HG03565 (cell line): Measurements from ENCODE around the gene RAET1L.
"Not testable (repeated sequence)": the region's sequence is repeated elsewhere in the genome, so short reads cannot be mapped to it uniquely, and the experiment has no call there.

Source experiments
- ATAC-seq: cut with Tn5 transposase; IDR thresholded peaks from one replicate; pipeline ENCODE4 v1.9.1; 2021; ENCODE audit warnings: mild to moderate bottlenecking, moderate library complexity; ENCODE audit not compliant: unreplicated experiment

The RAET1L gene

GRCh38 chr6:150017186-150017521, 8.2 kb downstream of the RAET1L start:
- ATAC-seq: not testable (repeated sequence)

GRCh38 chr6:150016324-150017185, 8.8 kb downstream of the RAET1L start:
- peak; percentile 81 for ATAC-seq

GRCh38 chr6:150015281-150016001, 9.9 kb downstream of the RAET1L start:
- not testable (repeated sequence) for ATAC-seq

- not testable (repeated sequence) for ATAC-seq
Measured at GRCh38 chr6:150014623-150015280, 10.6 kb downstream of the RAET1L start.

GRCh38 chr6:150013785-150014622, 11.3 kb downstream of the RAET1L start:
- ATAC-seq: not testable (repeated sequence)

- not testable (repeated sequence) for ATAC-seq
Measured at GRCh38 chr6:150012846-150013784, 12.2 kb downstream of the RAET1L start.

GRCh38 chr6:150008588-150008987, 16.7 kb downstream of the RAET1L start:
- no peak for ATAC-seq

- ATAC-seq: no peak
Measured at GRCh38 chr6:150006961-150007464, 18.3 kb downstream of the RAET1L start.

- ATAC-seq: no peak
Measured at GRCh38 chr6:150005761-150006651, 19.3 kb downstream of the RAET1L start.

- peak; percentile 50 for ATAC-seq
Measured at GRCh38 chr6:150004783-150005717, 20.3 kb downstream of the RAET1L start.

- ATAC-seq: no peak
Measured at GRCh38 chr6:150004101-150004782, 21.1 kb downstream of the RAET1L start.

- ATAC-seq: not testable (repeated sequence)
Measured at GRCh38 chr6:150003599-150003998, 21.7 kb downstream of the RAET1L start.

- no peak for ATAC-seq
Measured at GRCh38 chr6:150002710-150003109, 22.6 kb downstream of the RAET1L start.

- ATAC-seq: peak; percentile 56
Measured at GRCh38 chr6:150001295-150002008, 23.9 kb downstream of the RAET1L start.

GRCh38 chr6:149999636-150000035, 25.7 kb downstream of the RAET1L start:
- no peak for ATAC-seq

- ATAC-seq: no peak
Measured at GRCh38 chr6:149995971-149996370, 29.4 kb downstream of the RAET1L start.
